Psoas muscle (tissue), 8 donors: Measurements from ENCODE around the gene MAP4K4. TPM values are rescaled to one million over a fixed set of nuclear protein-coding genes. Genes with fewer than 3 reads are reported as not detected.

Experiments
- ATAC-seq, 4 donors: fragments of 200-7000 bp; cut with Tn5 transposase; one replicate each; pipeline ENCODE4 v1.9.1; 2020; ENCODE audit warnings: moderate library complexity in 3 of 4, mild to moderate bottlenecking in 2 of 4
- DNase-seq, 2 donors: peaks; one replicate each; pipeline ENCODE4 v3.0.0-alpha.2; 2020
- H3K27ac ChIP-seq: fragments of 200-600 bp; one replicate; pipeline ENCODE4 v1.8.0; 2022
- H3K27me3 ChIP-seq, 3 donors: fragments of 200-600 bp in 1 of 3; one replicate each; pipeline versions ENCODE4 v1.6.1 to v1.8.0; 2013 to 2022; ENCODE audit warnings: low read length in 2 of 3, mild to moderate bottlenecking in 2 of 3, moderate library complexity in 1 of 3; ENCODE audit not compliant: insufficient read depth in 3 of 3
- H3K36me3 ChIP-seq, 2 donors: fragments of 200-600 bp in 1 of 2; one replicate each; pipeline versions ENCODE4 v1.6.1 to v1.8.0; 2013 to 2022; ENCODE audit warnings: low read depth in 1 of 2, mild to moderate bottlenecking in 1 of 2, moderate library complexity in 1 of 2; ENCODE audit not compliant: insufficient read depth in 1 of 2
- H3K4me1 ChIP-seq: fragments of 200-600 bp; one replicate; pipeline ENCODE4 v1.8.0; 2022
- H3K4me3 ChIP-seq: fragments of 200-600 bp; one replicate; pipeline ENCODE4 v1.8.0; 2022; ENCODE audit warnings: mild to moderate bottlenecking
- H3K9me3 ChIP-seq: fragments of 200-600 bp; one replicate; pipeline ENCODE4 v1.8.0; 2022
- CTCF ChIP-seq: fragments of 200-600 bp; IDR thresholded peaks from one replicate; pipeline ENCODE4 v1.8.0; 2022; ENCODE audit warnings: antibody characterized with exemption
- WGBS, 3 donors: extraction: QIAGEN DNeasy Blood & Tissue Kit; methylation state at CpG; one replicate each; pipeline versions ENCODE4 v1.1.6 to v1.1.7; 2013; 5-methylcytosine and 5-hydroxymethylcytosine counted together
- intact Hi-C, 2 donors: fragments of 100-400 bp; cut with DNase I; formaldehyde crosslinking; loops; one replicate each; pipeline versions ENCODE4 v1.11.0 to v1.14.2; 2022
- polyA plus RNA-seq, 3 donors: library from polyadenylated mRNA; stranded (reverse); fragments of 200-250 nt; gene quantifications; one replicate each; pipeline ENCODE4 v1.2.3, GENCODE V29; 2013
- total RNA-seq, 4 donors: library from RNA; stranded (reverse); fragmentation: NEBNext Ultra II Directional in 2 of 4; extraction: Animal tissue kit (Norgen Biotek cat#: 25700) in 2 of 4; gene quantifications; one replicate each; pipeline versions ENCODE4 v1.2.1 to v1.2.4, GENCODE V29; 2021 to 2023
- donor health status: healthy with polysubstance abuse.
- donor health status: DM: no; HTN: no; CAD: no; lungs with moderate emphysema.
- donor health status: Bipolar disorder and iron deficiency.
- donor health status: healthy.
- donor health status: DM: yes; HTN: yes; CAD: no.
- donor health status: DM: no; HTN: no; CAD: no.
- donor health status: DM: no; HTN: no; CAD: no.
- donor health status: DM: yes; HTN: yes; CAD: no.

MAP4K4 gene
- total and polyA plus RNA-seq, 7 donors, result 20.1 to 99.9 (median 80.4) TPM

GRCh38 chr2:101699755-101700461 lies 2.4 kb downstream of the MAP4K4 start:
- H3K27ac ChIP-seq, result peak overlapping the region; percentile 36
- H3K4me3 ChIP-seq, result peak overlapping the region; percentile 82
- WGBS, 3 donors, result 32 to 45% (median 37%) methylated on average over 13 of the region's 13 CpGs
- intact Hi-C loops, result loop anchor here (2.0 to 10.0 kb wide), 7 partner anchors 37 to 283 kb away; no protein-coding TSS in a partner anchor
- TF ChIP-seq CTCF, result no peak
- ATAC-seq (no peak), DNase-seq (no peak)
- no peaks in the 10 kb centered on the region for H3K9me3 ChIP-seq
- H3K36me3 ChIP-seq, result no peaks in the 10 kb centered on the region
- no peaks in the 10 kb centered on the region for H3K27me3 ChIP-seq
- peaks cover 42% of the 10 kb centered on the region for H3K4me1 ChIP-seq

GRCh38 chr2:101704046-101704466 lies 6.5 kb downstream of the MAP4K4 start:
- H3K27me3 ChIP-seq, result no peaks in the 10 kb centered on the region
- ATAC-seq (peak in 3 of 4 donors; percentile 43 to 59 (median 48)), DNase-seq (peak; percentile 34 to 57)
- no peaks in the 10 kb centered on the region for H3K36me3 ChIP-seq
- 63 to 86% (median 75%) methylated on average over 1 of the region's 1 CpG for WGBS, 3 donors
- no peak overlapping the region for H3K27ac ChIP-seq
- no peak for TF ChIP-seq CTCF
- intact Hi-C loops, result no loop called here
- no peak overlapping the region for H3K4me3 ChIP-seq
- H3K9me3 ChIP-seq, result no peaks in the 10 kb centered on the region
- H3K4me1 ChIP-seq, result peaks cover 61% of the 10 kb centered on the region

GRCh38 chr2:101704816-101705578 lies 7.5 kb downstream of the MAP4K4 start:
- 52 to 59% (median 53%) methylated on average over 3 of the region's 3 CpGs for WGBS, 3 donors
- Histone ChIP-seq H3K27me3 (no peaks in the 10 kb centered on the region), H3K4me3 (no peak overlapping the region), H3K4me1 (peaks cover 61% of the 10 kb centered on the region), H3K36me3 (no peaks in the 10 kb centered on the region), H3K9me3 (no peaks in the 10 kb centered on the region), H3K27ac (peak overlapping the region; percentile 15)
- DNase-seq (no peak), ATAC-seq (peak in 3 of 4 donors; percentile 21 to 38 (median 30))
- intact Hi-C loops, result no loop called here
- TF ChIP-seq CTCF, result no peak

- Histone ChIP-seq H3K27ac (no peak overlapping the region), H3K9me3 (no peaks in the 10 kb centered on the region), H3K36me3 (no peaks in the 10 kb centered on the region), H3K4me1 (peaks cover 62% of the 10 kb centered on the region), H3K27me3 (no peaks in the 10 kb centered on the region), H3K4me3 (no peak overlapping the region)
- no peak for TF ChIP-seq CTCF
- no peak for DNase-seq
- ATAC-seq, result no peak
- 85 to 89% (median 85%) methylated on average over 4 of the region's 4 CpGs for WGBS, 3 donors
- intact Hi-C loops, result no loop called here
These were observed 8.8 kb downstream of the MAP4K4 start for GRCh38 chr2:101706121-101706818.
